Stomach (tissue), 9 donors: ENCODE data around the gene ACO1. TPM values are rescaled to one million over a fixed set of nuclear protein-coding genes. Genes with fewer than 3 reads are reported as not detected.
"Not testable (repeated sequence)": the region's sequence is repeated elsewhere in the genome, so short reads cannot be mapped to it uniquely, and the experiment has no call there.

Experiments used
- DNase-seq, 2 donors: peaks; one replicate each; pipeline versions ENCODE4 v3.0.0 to v3.0.0-alpha.2; 2013 to 2019
- H3K27ac ChIP-seq, 5 donors: fragments of 200-600 bp in 4 of 5; sonication (generic) in 4 of 5; one replicate each; pipeline ENCODE4 v1.5.1; 2013 to 2019; ENCODE audit warnings: mild to moderate bottlenecking in 1 of 5, moderate library complexity in 1 of 5
- H3K27me3 ChIP-seq, 3 donors: fragments of 200-600 bp; sonication (generic); one replicate each; pipeline ENCODE4 v1.5.1; 2017 to 2019; ENCODE audit warnings: mixed run types in 1 of 3
- H3K36me3 ChIP-seq, 4 donors: fragments of 200-600 bp; sonication (generic); 1 replicate in 3 of 4; 2 replicates in 1 of 4; pipeline ENCODE4 v1.5.1; 2016 to 2019
- H3K4me1 ChIP-seq, 4 donors: fragments of 200-600 bp; sonication (generic); one replicate each; pipeline ENCODE4 v1.5.1; 2016 to 2019
- H3K4me3 ChIP-seq, 4 donors: fragments of 200-600 bp; sonication (generic) in 3 of 4; one replicate each; pipeline ENCODE4 v1.5.1; 2016 to 2019; ENCODE audit warnings: mild to moderate bottlenecking in 1 of 4
- H3K9me3 ChIP-seq, 4 donors: fragments of 200-600 bp; sonication (generic); one replicate each; pipeline ENCODE4 v1.5.1; 2016 to 2019
- EP300 ChIP-seq: sonication (generic); formaldehyde crosslinking; IDR thresholded peaks from one replicate; pipeline ENCODE4 v1.6.1; 2017; ENCODE audit warnings: antibody characterized with exemption
- POLR2A ChIP-seq, 4 donors: fragments of 450-650 bp; IDR thresholded peaks; one replicate each; pipeline ENCODE4 v1.6.1; 2016; ENCODE audit warnings: antibody characterized with exemption in 4 of 4, control low read depth in 2 of 4, mild to moderate bottlenecking in 1 of 4, moderate library complexity in 1 of 4
- POLR2AphosphoS5 ChIP-seq, 3 donors: sonication (generic); formaldehyde crosslinking; IDR thresholded peaks; one replicate each; pipeline ENCODE4 v1.6.1; 2016; ENCODE audit warnings: antibody characterized with exemption in 3 of 3
- WGBS, 5 donors: extraction: QIAGEN DNeasy Blood & Tissue Kit in 3 of 5; methylation state at CpG; one replicate each; pipeline versions ENCODE4 v1.1.5 to v1.1.7; 2013 to 2018; 5-methylcytosine and 5-hydroxymethylcytosine counted together
- intact Hi-C: fragments of 100-400 bp; cut with DNase I; formaldehyde crosslinking; loops from one replicate; pipeline ENCODE4 v1.15.1; 2023; ENCODE audit warnings: low total_unique reads
- polyA plus RNA-seq, 3 donors: library from polyadenylated mRNA; stranded (reverse); fragments of 200-250 nt; gene quantifications; one replicate each; pipeline ENCODE4 v1.2.3, GENCODE V29; 2013
- total RNA-seq, 5 donors: library from RNA; depleted of rRNA; stranded (reverse); fragments of >200 nt; gene quantifications; one replicate each; pipeline versions ENCODE4 v1.1.0 to v1.2.3, GENCODE V29; 2014 to 2016
- TF ChIP-seq, protein P1 (sequence below), 7 experiments: fragments of 450-650 bp in 4 of 7; fragments of 200-600 bp in 3 of 7; sonication (generic) in 3 of 7; IDR thresholded peaks; one replicate each; pipeline ENCODE4 v1.5.1; 2016 to 2019; ENCODE audit warnings: antibody characterized with exemption in 7 of 7, control low read depth in 2 of 7, mild to moderate bottlenecking in 1 of 7
- donor health status: healthy with polysubstance abuse.
- donor health status: Bipolar disorder and iron deficiency.
- donor health status: healthy.

The ACO1 gene
- total and polyA plus RNA-seq, 8 donors: 5.8 to 44.2 (median 17.8) TPM

DNA sequence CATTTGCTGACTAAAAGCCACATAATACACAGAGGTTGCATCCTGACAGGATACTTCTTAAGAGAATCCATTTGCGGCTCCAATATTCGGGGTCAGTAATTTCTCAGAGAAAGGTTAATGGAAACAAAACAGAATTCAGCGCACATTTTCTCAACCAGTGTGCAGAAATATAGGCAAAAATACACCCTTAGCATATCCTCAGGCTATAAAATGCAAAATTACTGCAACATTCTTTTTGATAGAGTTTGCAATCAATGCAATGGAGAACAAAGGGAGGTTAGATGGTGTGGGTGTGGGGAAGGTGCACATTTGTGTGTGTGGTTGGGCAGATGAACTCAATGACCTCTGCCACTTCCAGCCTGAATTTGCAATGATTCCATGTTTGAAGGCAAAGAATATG is 35.4 kb upstream of the ACO1 start:
- Histone ChIP-seq H3K36me3 (no peaks in the 10 kb centered on the region), H3K4me3 (no peak overlapping the region), H3K9me3 (no peaks in the 10 kb centered on the region), H3K4me1 (peaks cover 0 to 9% (median 0%) of the 10 kb centered on the region in 4 donors), H3K27ac (no peak overlapping the region), H3K27me3 (no peaks in the 10 kb centered on the region)
- 82 to 95% (median 86%) methylated on average over 3 of the region's 3 CpGs for WGBS, 5 donors
- intact Hi-C loops: no loop called here
- TF ChIP-seq, protein P1, sequence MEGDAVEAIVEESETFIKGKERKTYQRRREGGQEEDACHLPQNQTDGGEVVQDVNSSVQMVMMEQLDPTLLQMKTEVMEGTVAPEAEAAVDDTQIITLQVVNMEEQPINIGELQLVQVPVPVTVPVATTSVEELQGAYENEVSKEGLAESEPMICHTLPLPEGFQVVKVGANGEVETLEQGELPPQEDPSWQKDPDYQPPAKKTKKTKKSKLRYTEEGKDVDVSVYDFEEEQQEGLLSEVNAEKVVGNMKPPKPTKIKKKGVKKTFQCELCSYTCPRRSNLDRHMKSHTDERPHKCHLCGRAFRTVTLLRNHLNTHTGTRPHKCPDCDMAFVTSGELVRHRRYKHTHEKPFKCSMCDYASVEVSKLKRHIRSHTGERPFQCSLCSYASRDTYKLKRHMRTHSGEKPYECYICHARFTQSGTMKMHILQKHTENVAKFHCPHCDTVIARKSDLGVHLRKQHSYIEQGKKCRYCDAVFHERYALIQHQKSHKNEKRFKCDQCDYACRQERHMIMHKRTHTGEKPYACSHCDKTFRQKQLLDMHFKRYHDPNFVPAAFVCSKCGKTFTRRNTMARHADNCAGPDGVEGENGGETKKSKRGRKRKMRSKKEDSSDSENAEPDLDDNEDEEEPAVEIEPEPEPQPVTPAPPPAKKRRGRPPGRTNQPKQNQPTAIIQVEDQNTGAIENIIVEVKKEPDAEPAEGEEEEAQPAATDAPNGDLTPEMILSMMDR (IDR thresholded peaks at IDR 0.05): no peak
- no peak for DNase-seq

DNA sequence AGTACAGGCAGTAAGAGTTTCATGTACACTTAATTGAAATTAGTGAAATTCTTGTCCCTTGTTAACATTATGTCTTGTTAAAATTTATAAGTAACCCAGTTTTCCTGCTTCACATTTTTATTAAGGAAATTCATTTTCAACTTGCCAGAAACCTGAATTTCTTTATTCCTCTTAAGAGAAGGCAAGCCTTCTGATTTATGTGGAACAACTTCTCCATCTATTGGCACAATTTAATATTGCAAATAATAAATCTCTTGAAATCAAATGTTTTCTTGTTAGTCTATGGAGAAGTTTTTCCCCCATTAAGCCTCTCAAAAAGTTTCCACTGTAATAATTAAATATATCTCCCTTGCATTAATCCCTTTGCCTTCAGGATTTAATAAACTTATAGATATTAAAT is 33.8 kb upstream of the ACO1 start:
- Histone ChIP-seq H3K36me3 (no peaks in the 10 kb centered on the region), H3K9me3 (no peaks in the 10 kb centered on the region), H3K4me1 (peaks cover 0 to 9% (median 0%) of the 10 kb centered on the region in 4 donors), H3K27ac (no peak overlapping the region), H3K27me3 (no peaks in the 10 kb centered on the region), H3K4me3 (no peak overlapping the region)
- intact Hi-C loops: no loop called here
- TF ChIP-seq, protein P1 (IDR thresholded peaks at IDR 0.05): peak in 2 of 7 experiments; percentile 16 to 22
- TF ChIP-seq POLR2A (IDR thresholded peaks at IDR 0.05): no peak
- DNase-seq: peak in 1 of 2 donors; percentile 34

DNA sequence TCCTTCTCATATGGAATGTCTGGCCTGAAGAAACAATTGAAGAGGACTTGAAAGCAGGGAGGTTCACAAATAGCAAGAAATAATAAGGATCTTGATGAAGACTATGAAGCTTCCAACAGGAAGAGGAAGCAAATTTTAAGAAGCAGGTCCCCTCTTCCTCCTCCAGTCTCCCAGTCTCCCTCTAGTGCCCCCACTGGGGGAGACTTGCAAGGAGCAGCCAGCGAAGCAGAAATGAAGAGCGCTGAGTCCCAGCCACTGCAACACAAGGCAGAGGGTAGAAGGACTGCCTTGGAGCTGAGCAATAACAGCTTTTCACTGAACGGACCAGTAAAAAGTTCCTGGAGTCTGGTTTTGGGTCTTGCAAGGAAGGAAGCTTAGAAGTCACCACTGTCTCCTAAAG is 32.6 kb upstream of the ACO1 start:
- WGBS, 5 donors: 53 to 75% (median 64%) methylated on average over 3 of the region's 3 CpGs

DNA sequence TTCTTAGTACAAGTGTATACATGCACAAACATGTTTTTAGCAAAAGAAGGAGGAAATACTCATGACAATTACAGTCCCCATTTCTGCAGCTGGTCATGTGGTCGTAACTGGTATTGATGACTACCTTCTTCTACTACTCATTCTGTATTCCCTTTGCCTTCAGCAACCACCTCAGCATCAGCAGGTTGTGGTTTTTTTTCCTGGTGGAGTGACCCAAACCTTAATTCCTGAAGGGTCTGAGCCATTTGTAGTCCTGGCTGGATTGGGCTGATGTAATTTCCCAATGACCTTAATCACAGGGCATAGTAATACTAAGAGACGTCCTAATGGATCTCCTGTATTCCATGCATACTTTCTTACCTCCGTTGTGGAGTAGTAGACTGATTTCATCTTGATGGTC is 31.0 kb upstream of the ACO1 start:
- intact Hi-C loops, H3K4me3 ChIP-seq, H3K9me3 ChIP-seq, H3K27me3 ChIP-seq, H3K4me1 ChIP-seq, DNase-seq, H3K27ac ChIP-seq, H3K36me3 ChIP-seq: not testable (repeated sequence)
- WGBS, 5 donors: 67 to 82% (median 80%) methylated on average over 3 of the region's 3 CpGs

More for the DNA sequence above, 32.6 kb upstream of the ACO1 start:
- intact Hi-C loops: no loop called here
- no peak overlapping the region for H3K27ac ChIP-seq
- no peak overlapping the region for H3K4me3 ChIP-seq
- H3K4me1 ChIP-seq: peaks cover 0 to 9% (median 0%) of the 10 kb centered on the region in 4 donors
- no peak for DNase-seq
- no peaks in the 10 kb centered on the region for H3K36me3 ChIP-seq
- no peaks in the 10 kb centered on the region for H3K9me3 ChIP-seq
- no peak for TF ChIP-seq POLR2A (IDR thresholded peaks at IDR 0.05)
- TF ChIP-seq, protein P1 (IDR thresholded peaks at IDR 0.05): no peak
- no peak for TF ChIP-seq POLR2AphosphoS5 (IDR thresholded peaks at IDR 0.05)
- TF ChIP-seq EP300: no peak
- no peaks in the 10 kb centered on the region for H3K27me3 ChIP-seq

DNA sequence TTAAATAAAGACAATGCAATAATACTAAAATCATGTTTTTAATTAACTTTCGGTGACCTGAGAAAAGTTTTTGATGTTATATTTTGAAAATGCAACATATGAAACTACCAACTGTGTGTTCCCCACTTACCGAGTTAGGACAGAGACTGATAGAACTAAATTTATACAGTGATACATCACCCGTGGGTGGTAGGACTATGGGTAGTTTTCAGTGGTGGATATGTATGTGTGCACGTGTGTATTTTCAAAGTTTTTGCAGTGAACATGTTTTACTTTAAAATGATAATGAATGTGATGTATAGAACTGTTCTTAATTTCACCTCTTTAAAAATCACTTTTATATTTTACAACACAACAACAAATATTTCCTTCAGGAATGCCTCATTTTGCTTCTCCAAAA is 25.0 kb upstream of the ACO1 start:
- WGBS, 5 donors: 63 to 81% (median 73%) methylated on average over 4 of the region's 4 CpGs

More for the DNA sequence above, 25.0 kb upstream of the ACO1 start:
- TF ChIP-seq, protein P1 (IDR thresholded peaks at IDR 0.05): no peak
- TF ChIP-seq POLR2AphosphoS5 (IDR thresholded peaks at IDR 0.05) (no peak), EP300 (no peak), POLR2A (IDR thresholded peaks at IDR 0.05) (no peak)
- Histone ChIP-seq H3K4me3 (no peak overlapping the region), H3K27me3 (no peaks in the 10 kb centered on the region), H3K9me3 (no peaks in the 10 kb centered on the region), H3K36me3 (no peaks in the 10 kb centered on the region), H3K27ac (no peak overlapping the region), H3K4me1 (no peaks in the 10 kb centered on the region)
- DNase-seq: no peak
- intact Hi-C loops: no loop called here
